ENCODE results near the gene RICTOR.

DNA sequence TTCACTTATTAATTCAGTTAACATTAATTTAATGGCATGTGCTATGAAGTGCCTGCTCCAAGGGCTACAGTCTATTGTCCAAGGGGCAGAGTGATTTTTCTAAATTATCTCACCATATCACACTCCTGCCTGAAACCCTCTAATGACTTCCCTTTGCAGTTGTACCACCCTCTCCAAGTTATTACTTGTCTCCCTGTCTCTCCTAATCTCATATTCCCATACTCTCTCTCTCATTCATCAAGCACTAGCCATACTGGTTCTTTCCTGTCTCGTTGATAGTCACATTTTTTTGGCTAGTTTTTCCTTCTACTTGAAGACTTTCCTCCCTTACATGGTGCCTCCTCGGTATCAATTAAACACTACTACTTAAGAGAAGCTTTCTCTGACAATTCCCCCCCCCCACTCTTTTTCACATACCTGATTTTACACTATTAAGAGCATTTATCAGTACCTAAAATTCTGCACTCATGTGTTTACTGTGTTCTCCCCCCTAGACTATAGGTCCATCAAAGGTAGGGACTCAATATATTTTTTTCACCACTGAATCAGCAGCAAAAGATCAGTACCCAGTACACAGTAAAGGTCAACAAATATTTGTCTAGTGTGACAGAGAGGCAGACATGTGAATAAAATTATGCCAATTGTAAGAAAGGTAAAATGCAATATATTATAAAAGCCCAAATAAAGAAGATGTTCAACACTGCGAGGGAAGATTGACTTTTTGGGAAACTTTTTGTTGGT, 19.0 kb downstream of the RICTOR start:
- TF ChIP-seq CTCF (IDR thresholded peaks at IDR 0.05) = no peak
- no peak for TF ChIP-seq POLR2A (IDR thresholded peaks at IDR 0.05)
